ENCODE measurements around the gene MAP2.
"Not testable (repeated sequence)": the region's sequence is repeated elsewhere in the genome, so short reads cannot be mapped to it uniquely, and the experiment has no call there.

Gene MAP2

GRCh38 chr2:209476367-209477208 lies 52.7 kb downstream of the MAP2 start:
- peak; percentile 61 for DNase-seq (ENCODE audit: low spot score)

DNA sequence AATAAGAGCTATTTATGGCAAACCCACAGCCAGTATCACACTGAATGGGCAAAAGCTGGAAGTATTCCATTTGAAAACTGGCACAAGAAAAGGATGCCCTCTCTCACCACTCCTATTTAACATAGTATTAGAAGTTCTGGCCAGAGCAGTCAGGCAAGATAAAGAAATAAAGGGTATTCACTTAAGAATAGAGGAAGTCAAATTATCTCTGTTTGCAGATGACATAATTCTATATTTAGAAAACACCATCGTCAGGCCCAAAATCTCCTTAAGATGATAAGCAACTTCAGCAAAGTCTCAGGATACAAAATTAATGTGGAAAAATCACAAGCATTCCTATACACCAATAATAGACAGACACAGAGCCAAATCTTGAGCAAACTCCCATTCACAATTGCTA lies 68.4 kb downstream of the MAP2 start:
- DNase-seq (ENCODE audit: low spot score), result not testable (repeated sequence)

- not testable (repeated sequence) for DNase-seq (ENCODE audit: low spot score)
These were observed 71.3 kb downstream of the MAP2 start for GRCh38 chr2:209495068-209495620.

DNA sequence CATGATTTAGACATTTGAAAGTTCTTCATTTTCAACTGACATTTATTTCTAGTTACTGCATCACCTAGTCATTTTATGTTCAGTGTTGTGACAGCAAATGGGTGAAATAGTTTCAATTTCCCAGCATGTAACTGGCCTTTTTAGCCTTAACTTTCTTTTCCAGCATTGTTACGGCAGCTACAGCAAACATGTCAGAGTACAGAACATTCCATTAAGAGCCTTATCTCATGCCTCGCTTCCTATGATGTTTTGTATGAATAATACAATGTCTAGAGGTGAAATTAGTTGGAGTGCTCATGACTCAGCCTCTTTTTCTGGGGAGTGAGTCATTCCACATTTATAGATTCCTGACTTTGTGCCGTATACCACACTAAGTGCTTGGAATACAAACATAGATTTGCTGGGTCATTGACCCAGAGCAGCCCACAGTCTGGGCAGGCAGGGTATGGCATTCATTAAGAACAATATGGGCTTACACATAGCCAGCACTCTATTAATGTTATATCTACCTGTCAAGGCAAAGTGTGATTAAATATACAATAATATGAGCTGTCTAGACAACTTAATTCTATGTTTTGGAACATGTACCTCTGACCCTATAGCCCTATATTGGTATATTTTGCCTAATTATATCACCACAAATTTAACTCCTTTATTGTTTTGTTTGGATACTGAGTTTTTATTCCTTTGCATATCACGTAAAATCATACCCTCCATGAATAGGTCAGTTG lies 72.2 kb downstream of the MAP2 start:
- peak; percentile 57 for DNase-seq (ENCODE audit: low spot score)

GRCh38 chr2:209496586-209496982 lies 72.7 kb downstream of the MAP2 start:
- DNase-seq (ENCODE audit: low spot score), result no peak

DNA sequence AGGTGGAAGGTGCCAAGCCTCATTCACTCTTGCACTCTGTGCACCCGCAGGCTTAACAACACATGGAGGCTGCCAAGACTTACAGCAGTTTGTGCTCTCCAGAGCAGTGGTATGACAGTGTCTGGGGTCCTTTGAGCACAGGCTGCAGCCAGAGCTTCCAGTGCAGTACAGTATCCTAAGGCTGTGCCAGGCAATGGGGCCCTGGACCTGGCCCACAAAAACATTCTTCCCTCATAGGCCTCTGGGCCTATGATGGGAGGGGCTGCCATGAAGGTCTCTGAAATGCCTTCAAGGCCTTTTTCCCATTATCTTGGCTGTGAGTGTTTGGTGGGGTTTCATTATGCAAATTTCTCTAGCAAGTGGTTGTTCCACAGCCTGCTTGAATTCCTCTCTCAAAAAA lies 74.8 kb downstream of the MAP2 start:
- no peak for DNase-seq (ENCODE audit: low spot score)

GRCh38 chr2:209499069-209499468 lies 75.2 kb downstream of the MAP2 start:
- no peak for DNase-seq (ENCODE audit: low spot score)

GRCh38 chr2:209501579-209501978 lies 77.7 kb downstream of the MAP2 start:
- DNase-seq (ENCODE audit: low spot score), result no peak

DNA sequence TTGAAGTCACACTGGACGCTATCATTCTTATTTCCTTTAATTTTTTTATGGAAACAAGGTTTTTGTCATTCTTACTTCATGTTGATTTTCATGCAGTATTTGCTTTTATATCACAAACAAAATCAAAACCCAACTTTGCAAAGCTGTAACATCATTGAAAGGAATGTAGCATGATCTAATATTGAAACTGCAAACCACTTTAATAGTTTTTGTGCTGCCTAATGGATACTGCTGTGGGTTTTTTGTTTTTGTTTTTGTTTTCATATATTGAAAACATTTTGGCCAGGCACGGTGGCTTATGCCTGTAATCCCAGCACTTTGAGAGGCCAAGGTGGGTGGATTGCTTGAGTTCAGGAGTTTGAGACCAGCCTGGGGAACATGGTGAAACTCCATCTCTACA lies 81.6 kb downstream of the MAP2 start:
- no peak for DNase-seq (ENCODE audit: low spot score)

DNA sequence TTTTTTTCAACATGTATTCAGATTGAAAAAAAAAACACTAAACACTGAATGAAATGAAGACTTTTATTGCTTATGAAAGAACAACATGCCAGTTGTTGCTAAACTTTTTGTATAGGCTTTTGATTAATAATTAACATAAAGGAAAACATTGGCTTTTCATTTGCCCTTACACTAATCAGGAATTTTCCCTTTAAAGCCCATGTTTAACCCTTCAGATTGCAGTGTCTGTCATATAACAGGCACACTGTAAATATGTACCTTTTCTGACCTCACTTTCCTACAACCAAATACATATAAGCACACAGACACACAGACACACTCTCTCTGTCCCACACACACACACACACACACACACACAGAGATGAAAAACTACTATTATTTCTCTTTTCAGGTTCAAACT lies 84.4 kb downstream of the MAP2 start:
- no peak for DNase-seq (ENCODE audit: low spot score)

GRCh38 chr2:209511637-209512036 lies 87.8 kb downstream of the MAP2 start:
- DNase-seq (ENCODE audit: low spot score), result no peak

DNA sequence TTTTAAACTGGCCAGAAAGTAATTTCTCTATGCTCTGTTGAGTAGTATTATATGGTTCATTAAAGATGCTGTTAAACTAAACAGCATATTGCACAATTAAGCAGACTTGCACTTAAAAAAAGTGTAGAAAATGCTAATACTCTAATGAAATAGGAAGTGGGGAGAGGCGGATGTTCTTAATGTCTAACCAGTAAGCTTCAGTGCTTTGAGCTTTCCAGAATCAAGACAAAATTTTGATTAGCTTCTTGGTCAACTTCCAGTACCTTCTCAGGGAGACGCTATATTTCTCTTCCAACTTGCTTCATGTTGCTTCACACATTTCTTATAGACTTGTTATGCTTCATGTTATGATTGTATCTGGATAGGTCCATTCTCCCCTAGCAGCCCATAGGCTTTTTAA lies 89.1 kb downstream of the MAP2 start:
- DNase-seq (ENCODE audit: low spot score), result no peak

GRCh38 chr2:209517436-209517835 lies 93.6 kb downstream of the MAP2 start:
- DNase-seq (ENCODE audit: low spot score), result no peak

DNA sequence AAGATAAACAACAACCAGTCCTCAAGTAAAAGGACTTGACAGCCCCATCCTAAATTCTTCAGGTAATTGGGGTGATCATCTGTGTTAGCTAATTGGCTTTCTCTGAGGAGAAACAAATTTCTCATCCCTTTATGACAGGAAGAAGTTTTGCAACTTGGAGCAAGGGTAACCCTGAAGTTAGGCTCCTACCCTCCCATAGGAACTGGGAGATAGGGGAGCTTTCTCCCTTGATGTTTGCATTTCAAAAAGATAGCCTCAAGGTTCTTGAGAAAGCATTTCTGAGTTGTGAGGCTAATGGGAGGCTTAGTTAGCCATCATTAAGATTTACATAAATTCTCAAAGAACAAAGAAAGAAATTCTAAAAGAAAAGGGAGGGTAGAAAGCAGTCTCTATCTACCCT lies 95.4 kb downstream of the MAP2 start:
- no peak for DNase-seq (ENCODE audit: low spot score)

DNA sequence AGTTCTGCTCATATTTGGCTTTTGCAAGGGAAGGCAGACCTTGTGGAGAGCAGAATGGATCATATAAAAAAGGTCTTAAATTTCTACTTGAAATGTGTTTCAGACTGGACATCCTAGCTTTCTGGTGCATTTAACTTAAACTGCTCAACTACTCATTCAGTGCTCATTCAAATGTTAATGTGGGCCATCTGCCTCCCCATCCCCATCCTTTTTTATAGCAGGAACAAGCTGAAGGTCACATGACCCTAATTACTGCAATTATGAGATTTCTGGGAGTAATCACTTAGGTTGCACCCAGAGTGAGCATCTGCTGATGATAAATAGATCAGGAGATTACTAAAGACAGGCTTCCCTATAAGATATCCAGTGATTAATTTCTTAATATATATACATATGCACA lies 96.1 kb downstream of the MAP2 start:
- no peak for DNase-seq (ENCODE audit: low spot score)

DNA sequence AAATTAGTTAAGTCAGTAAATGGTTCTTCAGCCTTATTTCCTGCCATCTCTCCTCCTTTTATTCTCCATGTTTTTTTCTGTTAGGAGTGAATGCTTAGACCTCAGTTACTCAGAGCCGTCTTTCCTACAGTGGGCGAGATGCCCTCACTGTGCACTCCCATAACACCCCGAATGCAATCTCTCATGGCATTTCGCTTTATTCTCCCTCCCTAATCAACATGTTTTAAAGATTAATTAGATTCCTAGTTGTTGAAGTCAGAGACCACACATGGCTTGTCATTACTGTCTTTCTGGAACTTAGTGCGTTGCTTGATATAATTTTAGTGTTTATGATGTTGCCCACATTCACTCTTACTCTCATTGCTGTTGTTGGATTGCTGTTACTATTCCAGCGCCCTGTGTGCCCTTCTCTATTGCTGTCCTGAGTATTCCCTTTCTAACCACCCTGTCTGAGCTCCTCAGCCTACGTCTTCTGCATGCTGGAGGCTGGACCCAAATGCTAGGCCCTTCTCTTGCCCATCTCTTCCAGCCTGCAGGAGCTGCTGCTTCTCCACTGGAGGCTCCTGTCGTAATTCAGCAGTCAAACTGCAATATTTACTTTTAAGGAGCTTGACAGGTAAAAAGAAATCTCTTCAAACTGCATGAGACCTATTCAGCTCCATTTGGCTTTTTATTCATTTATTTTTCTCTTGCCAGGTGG lies 99.3 kb downstream of the MAP2 start:
- no peak for DNase-seq (ENCODE audit: low spot score)

GRCh38 chr2:209523867-209524266 lies 100.0 kb downstream of the MAP2 start:
- no peak for DNase-seq (ENCODE audit: low spot score)

- no peak for DNase-seq (ENCODE audit: low spot score)
These were observed 101.5 kb downstream of the MAP2 start for GRCh38 chr2:209525331-209525730.

- DNase-seq (ENCODE audit: low spot score), result no peak
These were observed 102.0 kb downstream of the MAP2 start for GRCh38 chr2:209525834-209526281.

DNA sequence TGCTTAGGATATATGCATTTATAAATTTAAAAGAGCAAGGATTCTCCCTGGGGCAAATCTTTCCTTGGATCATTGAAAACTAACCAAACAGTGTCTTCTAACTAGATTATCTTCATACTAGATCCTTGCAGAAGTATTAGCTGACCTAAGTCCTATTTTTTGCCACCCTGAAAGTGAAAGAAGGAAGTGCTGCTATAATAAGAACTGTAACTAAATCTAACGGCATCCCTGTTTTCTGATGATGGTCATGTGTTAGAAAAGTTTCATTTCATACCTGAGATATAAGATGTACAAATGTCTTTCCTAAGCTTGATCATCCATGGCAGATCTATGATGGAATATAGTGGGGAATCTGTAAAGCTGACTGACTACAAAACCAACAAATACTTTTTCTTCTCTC lies 102.7 kb downstream of the MAP2 start:
- DNase-seq (ENCODE audit: low spot score), result peak; percentile 14

DNA sequence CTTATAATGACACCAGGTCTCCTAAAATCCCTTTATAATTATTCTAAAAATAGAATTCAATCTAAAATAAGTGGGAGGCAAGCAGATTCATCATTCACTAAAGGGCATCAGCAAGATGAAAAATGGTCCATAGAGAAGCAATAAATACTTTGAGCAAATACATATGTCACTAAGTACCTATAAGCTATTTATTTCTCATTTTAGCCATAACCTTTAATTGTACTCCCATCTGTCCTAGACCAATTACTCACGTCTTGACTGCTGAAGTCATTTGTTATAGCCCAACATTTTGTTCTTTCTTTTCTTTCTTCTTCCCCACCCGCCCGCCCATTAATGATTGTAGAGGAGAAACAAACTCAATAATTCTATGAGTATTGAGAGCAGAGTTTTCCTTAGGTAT lies 105.7 kb downstream of the MAP2 start:
- DNase-seq (ENCODE audit: low spot score), result no peak

GRCh38 chr2:209532321-209532720 lies 108.5 kb downstream of the MAP2 start:
- no peak for DNase-seq (ENCODE audit: low spot score)

All from putamen (tissue), 1 donor.